ENCODE data around the gene CHERP. TPM values are rescaled to one million over a fixed set of nuclear protein-coding genes. Genes with fewer than 3 reads are reported as not detected.

CHERP gene
- total and polyA plus RNA-seq, 2 donors (not counting 1 experiment from before 2014, with no cell fraction given) = 38.3 to 98.9 TPM

DNA sequence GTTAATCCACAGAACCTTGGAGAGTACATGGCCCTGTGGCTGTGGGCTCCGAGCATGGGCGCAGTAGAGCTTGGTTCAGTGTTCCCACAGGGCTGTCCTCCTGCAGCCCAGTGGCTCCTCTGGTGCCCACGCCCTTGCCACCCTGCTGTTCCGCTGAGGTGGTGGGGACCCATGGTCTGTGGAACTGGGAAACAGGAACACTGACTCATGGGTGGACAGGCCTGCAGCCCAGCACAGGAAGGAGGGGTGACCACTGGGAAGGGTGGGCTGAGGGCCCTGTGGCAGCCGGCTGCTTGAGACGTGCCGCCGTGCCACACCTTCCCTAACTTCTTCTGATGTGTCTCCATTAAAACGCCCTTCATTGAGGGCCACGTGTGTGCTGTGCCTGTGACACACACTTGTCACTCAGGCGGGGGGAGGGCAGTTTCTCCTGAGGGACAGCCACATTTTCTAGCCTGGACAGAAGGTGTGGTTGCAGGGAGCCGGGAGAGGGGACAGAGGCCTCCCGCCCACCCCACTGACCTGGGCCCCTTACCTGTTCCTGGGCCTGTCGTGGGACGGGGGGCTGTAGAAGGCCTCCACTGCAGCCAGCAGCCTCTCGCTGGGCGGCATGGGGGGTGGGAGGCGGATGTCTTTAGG is 21.1 kb downstream of the CHERP start:
- intact Hi-C loops (cut with micrococcal nuclease) = no loop called here
- Mint-ChIP-seq H3K9me3 (ENCODE audit: insufficient read depth) (no peaks in the 10 kb centered on the region), H3K27me3 (no peaks in the 10 kb centered on the region), H3K4me3 (no peak overlapping the region), H3K4me1 (no peaks in the 10 kb centered on the region), H3K27ac (peak overlapping the region; percentile 37)
- POLR2A ChIA-PET = no interaction called here
- Histone ChIP-seq H2AFZ (ENCODE audit: insufficient read depth, low read depth, low read length, poor library complexity, severe bottlenecking) (no peak overlapping the region), H4K20me1 (ENCODE audit: control insufficient read depth, insufficient read depth, low read length, poor library complexity, severe bottlenecking) (peaks cover 13% of the 10 kb centered on the region), H3K27ac (ENCODE audit: low read length in 2 of 2) (no peak overlapping the region), H3K79me2 (ENCODE audit: control insufficient read depth, insufficient read depth, low read length) (no peaks in the 10 kb centered on the region), H3K9me3 (ENCODE audit: control extremely low read depth in 1 of 3, control insufficient read depth in 2 of 3, insufficient read depth in 1 of 3, low read length in 2 of 3) (no peaks in the 10 kb centered on the region), H3K9ac (ENCODE audit: low read length) (no peak overlapping the region), H3K27me3 (replicated peaks in 1 of 4; ENCODE audit: control extremely low read depth in 1 of 4, control insufficient read depth in 3 of 4, insufficient read depth in 4 of 4, low read length in 3 of 4) (no peaks in the 10 kb centered on the region), H3K4me1 (ENCODE audit: control insufficient read depth in 2 of 2, insufficient read depth in 2 of 2, low read length in 2 of 2) (no peaks in the 10 kb centered on the region), H3K36me3 (replicated peaks in 1 of 2; ENCODE audit: control extremely low read depth in 1 of 2, control insufficient read depth in 1 of 2, extremely low read depth in 1 of 2, insufficient read depth in 2 of 2, low read length in 1 of 2) (peaks cover 2 to 81% of the 10 kb centered on the region in 2 experiments), H3K4me3 (ENCODE audit: control extremely low read depth in 1 of 5, extremely low read depth in 1 of 5, insufficient read depth in 1 of 5, low read depth in 2 of 5, low read length in 4 of 5) (no peak overlapping the region), H3K4me2 (replicated peaks; ENCODE audit: low read depth, low read length, poor library complexity, severe bottlenecking) (no peak overlapping the region)
- DNase-seq (no peak), ATAC-seq (ENCODE audit: low read depth) (no peak)
- CTCF ChIA-PET = no interaction called here
- no peak for TF ChIP-seq EZH2 (IDR thresholded peaks at IDR 0.05; ENCODE audit: borderline replicate concordance, insufficient read depth, low read depth, low read length, poor library complexity, severe bottlenecking)
- TF ChIP-seq, protein P1, sequence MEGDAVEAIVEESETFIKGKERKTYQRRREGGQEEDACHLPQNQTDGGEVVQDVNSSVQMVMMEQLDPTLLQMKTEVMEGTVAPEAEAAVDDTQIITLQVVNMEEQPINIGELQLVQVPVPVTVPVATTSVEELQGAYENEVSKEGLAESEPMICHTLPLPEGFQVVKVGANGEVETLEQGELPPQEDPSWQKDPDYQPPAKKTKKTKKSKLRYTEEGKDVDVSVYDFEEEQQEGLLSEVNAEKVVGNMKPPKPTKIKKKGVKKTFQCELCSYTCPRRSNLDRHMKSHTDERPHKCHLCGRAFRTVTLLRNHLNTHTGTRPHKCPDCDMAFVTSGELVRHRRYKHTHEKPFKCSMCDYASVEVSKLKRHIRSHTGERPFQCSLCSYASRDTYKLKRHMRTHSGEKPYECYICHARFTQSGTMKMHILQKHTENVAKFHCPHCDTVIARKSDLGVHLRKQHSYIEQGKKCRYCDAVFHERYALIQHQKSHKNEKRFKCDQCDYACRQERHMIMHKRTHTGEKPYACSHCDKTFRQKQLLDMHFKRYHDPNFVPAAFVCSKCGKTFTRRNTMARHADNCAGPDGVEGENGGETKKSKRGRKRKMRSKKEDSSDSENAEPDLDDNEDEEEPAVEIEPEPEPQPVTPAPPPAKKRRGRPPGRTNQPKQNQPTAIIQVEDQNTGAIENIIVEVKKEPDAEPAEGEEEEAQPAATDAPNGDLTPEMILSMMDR (IDR thresholded peaks at IDR 0.05) = no peak
- 98% methylated on average over 15 of the region's 18 CpGs for WGBS (ENCODE audit: insufficient coverage)

DNA sequence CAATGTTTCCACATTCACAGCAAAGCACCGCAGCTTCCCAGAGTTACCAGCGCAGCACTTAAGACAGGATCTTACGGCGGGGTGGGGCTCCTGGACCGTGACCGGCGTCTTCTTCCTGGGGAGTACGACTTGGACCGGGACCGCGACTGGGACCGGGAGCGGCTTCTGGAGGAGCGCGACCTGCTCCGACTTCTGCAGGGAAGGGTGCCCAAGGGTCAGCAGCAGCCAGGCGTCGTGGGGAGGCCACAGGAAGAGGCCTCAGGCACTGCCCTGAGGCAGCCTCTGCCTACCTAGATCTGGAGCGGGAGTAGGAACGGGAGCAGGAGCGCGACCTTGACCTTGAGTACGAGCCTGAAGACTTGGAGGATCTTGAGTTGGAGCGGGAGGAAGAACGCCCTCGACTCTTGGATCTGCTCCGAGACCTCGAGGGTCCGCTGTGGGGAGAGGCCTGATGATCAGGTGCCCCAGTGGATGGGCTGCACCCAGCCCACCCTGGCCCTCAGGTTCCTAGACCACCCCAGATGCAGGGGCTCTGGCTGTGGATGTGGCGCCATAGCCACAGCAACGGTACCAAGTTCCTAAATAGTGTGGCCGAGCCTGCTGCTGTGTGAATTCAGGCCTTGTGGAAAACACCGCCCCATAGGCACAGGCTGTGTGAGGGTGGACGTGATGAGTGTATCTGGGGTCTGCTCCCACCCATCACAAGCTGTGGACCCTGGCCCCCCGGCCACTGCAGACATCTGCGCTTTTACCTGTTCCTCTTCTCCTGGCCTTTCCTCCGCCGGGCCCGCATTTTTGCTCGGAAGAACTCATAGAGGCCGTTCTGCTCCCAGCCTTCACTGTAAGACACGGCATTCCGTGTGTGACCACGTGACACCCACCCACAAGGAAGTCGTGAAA is 21.9 kb downstream of the CHERP start:
- Mint-ChIP-seq H3K27me3 (no peaks in the 10 kb centered on the region), H3K9me3 (ENCODE audit: insufficient read depth) (no peaks in the 10 kb centered on the region), H3K4me3 (no peak overlapping the region), H3K27ac (peak overlapping the region; percentile 20), H3K4me1 (no peaks in the 10 kb centered on the region)
- CTCF ChIA-PET = no interaction called here
- no peaks in the 10 kb centered on the region for H3K27me3 ChIP-seq (replicated peaks in 1 of 4; ENCODE audit: control extremely low read depth in 1 of 4, control insufficient read depth in 3 of 4, insufficient read depth in 4 of 4, low read length in 3 of 4)
- H3K9ac ChIP-seq (ENCODE audit: low read length) = no peak overlapping the region
- H3K79me2 ChIP-seq (ENCODE audit: control insufficient read depth, insufficient read depth, low read length) = no peaks in the 10 kb centered on the region
- intact Hi-C loops (cut with micrococcal nuclease) = no loop called here
- TF ChIP-seq, protein P1 (IDR thresholded peaks at IDR 0.05) = no peak
- no peak for TF ChIP-seq EZH2 (IDR thresholded peaks at IDR 0.05; ENCODE audit: borderline replicate concordance, insufficient read depth, low read depth, low read length, poor library complexity, severe bottlenecking)
- H3K4me2 ChIP-seq (replicated peaks; ENCODE audit: low read depth, low read length, poor library complexity, severe bottlenecking) = no peak overlapping the region
- no peak overlapping the region for H3K4me3 ChIP-seq (ENCODE audit: control extremely low read depth in 1 of 5, extremely low read depth in 1 of 5, insufficient read depth in 1 of 5, low read depth in 2 of 5, low read length in 4 of 5)
- ATAC-seq (ENCODE audit: low read depth) (no peak), DNase-seq (peak; percentile 10)
- H4K20me1 ChIP-seq (ENCODE audit: control insufficient read depth, insufficient read depth, low read length, poor library complexity, severe bottlenecking) = peaks cover 5% of the 10 kb centered on the region
- no peak overlapping the region for H3K27ac ChIP-seq (ENCODE audit: low read length in 2 of 2)
- H2AFZ ChIP-seq (ENCODE audit: insufficient read depth, low read depth, low read length, poor library complexity, severe bottlenecking) = no peak overlapping the region
- no peaks in the 10 kb centered on the region for H3K4me1 ChIP-seq (ENCODE audit: control insufficient read depth in 2 of 2, insufficient read depth in 2 of 2, low read length in 2 of 2)
- 98% methylated on average over 39 of the region's 45 CpGs for WGBS (ENCODE audit: insufficient coverage)
- H3K36me3 ChIP-seq (replicated peaks in 1 of 2; ENCODE audit: control extremely low read depth in 1 of 2, control insufficient read depth in 1 of 2, extremely low read depth in 1 of 2, insufficient read depth in 2 of 2, low read length in 1 of 2) = peaks cover 2 to 74% of the 10 kb centered on the region in 2 experiments
- H3K9me3 ChIP-seq (ENCODE audit: control extremely low read depth in 1 of 3, control insufficient read depth in 2 of 3, insufficient read depth in 1 of 3, low read length in 2 of 3) = no peaks in the 10 kb centered on the region
- POLR2A ChIA-PET = no interaction called here
